HCT116 (cell line): ENCODE measurements around the gene PPFIBP1. TPM values are rescaled to one million over a fixed set of nuclear protein-coding genes. Genes with fewer than 3 reads are reported as not detected.

Source experiments
- ATAC-seq: fragments of 200-7000 bp; cut with Tn5 transposase; 2 replicates; pipeline ENCODE4 v1.9.1; 2020; ENCODE audit warnings: mild to moderate bottlenecking, moderate library complexity
- BruUV-seq: library from RNA; stranded (reverse); fragments of 400-500 nt; replicated peaks from 2 replicates; lab custom pipeline; 2021; lab: Mats Ljungman, UMichigan
- CTCF ChIA-PET: fragments of 300-600 bp; sonication (Branson Sonifier 250); formaldehyde crosslinking; loops from one replicate; lab custom pipeline; 2021; ENCODE audit warnings: antibody characterized with exemption; lab: Charles Lee
- POLR2A ChIA-PET: fragments of 300-600, 350-600 bp; sonication (Branson Sonifier 250); formaldehyde crosslinking; loops from one replicate; lab custom pipeline; 2021; ENCODE audit warnings: antibody characterized with exemption; lab: Charles Lee
- RAD21 ChIA-PET, 2 experiments: fragments of 300-600 bp; sonication (Branson Sonifier 250); formaldehyde crosslinking; loops; one replicate each; lab custom pipeline; 2023; ENCODE audit warnings: low total read pairs in 2 of 2; ENCODE audit not compliant: uncharacterized antibody in 2 of 2, unreplicated experiment in 2 of 2, low non-redundant PET in 1 of 2; lab: Charles Lee
- DNase-seq: peaks from one replicate; pipeline ENCODE4 v3.0.0-alpha.2; 2010; ENCODE audit warnings: low read depth, low spot score
- H2AFZ ChIP-seq: fragments of 200-600 bp; shearing (Covaris generic), sonication (generic); 2 replicates; pipeline ENCODE4 v1.6.1; 2017; ENCODE audit warnings: low read depth, mixed run types, mixed read lengths, antibody characterized with exemption, low read length; ENCODE audit not compliant: poor library complexity, severe bottlenecking
- H3K27ac ChIP-seq: 2 replicates; pipeline ENCODE4 v1.5.1; 2012; ENCODE audit warnings: low read depth, low read length
- H3K27me3 ChIP-seq: fragments of 200-600 bp; sonication (generic); 2 replicates; pipeline ENCODE4 v1.6.1; 2016; ENCODE audit warnings: mixed run types, low read length, mixed read lengths; ENCODE audit not compliant: insufficient read depth
- H3K36me3 ChIP-seq, 2 experiments: fragments of 200-500 bp in 1 of 2; fragments of 200-600 bp in 1 of 2; sonication (Bioruptor generic) in 1 of 2; sonication (generic) in 1 of 2; 2 replicates each; pipeline versions ENCODE4 v1.5.1 to v1.6.1; 2014 to 2016; ENCODE audit warnings: low read length in 2 of 2, inconsistent platforms in 1 of 2, mixed read lengths in 1 of 2, mixed run types in 1 of 2; ENCODE audit not compliant: insufficient read depth in 2 of 2, control insufficient read depth in 1 of 2
- H3K4me1 ChIP-seq, 2 experiments: fragments of 200-600 bp in 1 of 2; sonication (generic) in 1 of 2; 2 replicates each; pipeline versions ENCODE4 v1.5.1 to v1.6.1; 2012 to 2017; ENCODE audit warnings: low read length in 2 of 2, inconsistent platforms in 1 of 2, mild to moderate bottlenecking in 1 of 2, mixed read lengths in 1 of 2, mixed run types in 1 of 2, moderate library complexity in 1 of 2; ENCODE audit not compliant: insufficient read depth in 2 of 2, control insufficient read depth in 1 of 2
- H3K4me2 ChIP-seq: fragments of 200-600 bp; sonication (generic); 2 replicates; pipeline ENCODE4 v1.6.1; 2017; ENCODE audit warnings: mixed run types, low read length, mixed read lengths
- H3K4me3 ChIP-seq, 2 experiments: fragments of 200-600 bp in 1 of 2; sonication (generic) in 1 of 2; replicated peaks in 1 of 2; 2 replicates each; pipeline ENCODE4 v1.5.1; 2011 to 2016; ENCODE audit warnings: low read length in 2 of 2, control low read depth in 1 of 2, low read depth in 1 of 2, mild to moderate bottlenecking in 1 of 2, mixed read lengths in 1 of 2, mixed run types in 1 of 2
- H3K79me2 ChIP-seq: fragments of 200-600 bp; sonication (generic); 2 replicates; pipeline ENCODE4 v1.6.1; 2017; ENCODE audit warnings: mild to moderate bottlenecking, mixed run types, low read length, moderate library complexity, mixed read lengths; ENCODE audit not compliant: insufficient read depth
- H3K9ac ChIP-seq: fragments of 200-600 bp; sonication (generic); 2 replicates; pipeline ENCODE4 v1.6.1; 2016; ENCODE audit warnings: low read length, mixed read lengths
- H3K9me2 ChIP-seq: fragments of 200-600 bp; sonication (generic), shearing (Covaris generic); 2 replicates; pipeline ENCODE4 v1.6.1; 2017; ENCODE audit warnings: mixed run types, mild to moderate bottlenecking, moderate library complexity; ENCODE audit not compliant: insufficient read depth
- H3K9me3 ChIP-seq, 2 experiments: fragments of 200-500 bp in 1 of 2; fragments of 200-600 bp in 1 of 2; sonication (Bioruptor generic) in 1 of 2; sonication (generic) in 1 of 2; 2 replicates each; pipeline ENCODE4 v1.6.1; 2014 to 2017; ENCODE audit warnings: low read length in 2 of 2, mixed read lengths in 2 of 2, inconsistent platforms in 1 of 2, low read depth in 1 of 2, mild to moderate bottlenecking in 1 of 2, mixed run types in 1 of 2, moderate library complexity in 1 of 2; ENCODE audit not compliant: control insufficient read depth in 1 of 2, insufficient read depth in 1 of 2
- H4K20me1 ChIP-seq: fragments of 200-600 bp; sonication (generic), shearing (Covaris generic); 2 replicates; pipeline ENCODE4 v1.6.1; 2017; ENCODE audit warnings: mixed run types, mild to moderate bottlenecking, moderate library complexity; ENCODE audit not compliant: insufficient read depth
- CBX3 ChIP-seq: IDR thresholded peaks from 2 replicates; pipeline ENCODE4 v1.6.1; 2012; ENCODE audit warnings: low read depth
- CEBPB ChIP-seq: IDR thresholded peaks from 2 replicates; pipeline ENCODE4 v1.6.1; 2012; ENCODE audit warnings: low read depth
- EGR1 ChIP-seq: IDR thresholded peaks from 2 replicates; pipeline ENCODE4 v1.6.1; 2012; ENCODE audit warnings: low read depth
- ELF1 ChIP-seq: IDR thresholded peaks from 2 replicates; pipeline ENCODE4 v1.6.1; 2012; ENCODE audit warnings: low read depth, borderline replicate concordance
- MAX ChIP-seq: IDR thresholded peaks from 2 replicates; pipeline ENCODE4 v1.6.1; 2012
- POLR2AphosphoS5 ChIP-seq: IDR thresholded peaks from 2 replicates; pipeline ENCODE4 v1.6.1; 2011; ENCODE audit warnings: mild to moderate bottlenecking, low read depth, low read length, moderate library complexity
- REST ChIP-seq: IDR thresholded peaks from 2 replicates; pipeline ENCODE4 v1.6.1; 2012; ENCODE audit warnings: low read depth
- SIN3A ChIP-seq: IDR thresholded peaks from 2 replicates; pipeline ENCODE4 v1.6.1; 2012; ENCODE audit warnings: low read depth
- TCF7L2 ChIP-seq: IDR thresholded peaks from 2 replicates; pipeline ENCODE4 v1.7.0; 2011; ENCODE audit warnings: borderline replicate concordance, inconsistent platforms; ENCODE audit not compliant: insufficient read depth, insufficient read length; ENCODE audit errors: extremely low read depth
- YY1 ChIP-seq: IDR thresholded peaks from 2 replicates; pipeline ENCODE4 v1.6.1; 2011; ENCODE audit warnings: low read length, low read depth, moderate library complexity, mild to moderate bottlenecking; ENCODE audit not compliant: insufficient replicate concordance; ENCODE audit errors: extremely low read depth
- ZFX ChIP-seq: fragments of 450-650 bp; IDR thresholded peaks from 2 replicates; pipeline ENCODE4 v1.6.1; 2017
- ZNF274 ChIP-seq: fragments of 200-500 bp; sonication (Bioruptor generic); IDR thresholded peaks from 2 replicates; pipeline ENCODE4 v1.6.1; 2014; ENCODE audit warnings: mild to moderate bottlenecking, low read depth, low read length, inconsistent platforms
- intact Hi-C: fragments of 100-400 bp; cut with micrococcal nuclease; formaldehyde crosslinking; loops from 2 replicates; pipeline ENCODE4 v1.10.0; 2022
- total RNA-seq: library from RNA; stranded (reverse); gene quantifications from one replicate; pipeline ENCODE4 v1.2.1, GENCODE V29; 2021; ENCODE audit not compliant: unreplicated experiment
- TF ChIP-seq, protein P1 (sequence below): IDR thresholded peaks from 2 replicates; pipeline ENCODE4 v1.6.1; 2011; ENCODE audit warnings: mild to moderate bottlenecking, low read length, moderate library complexity; ENCODE audit not compliant: insufficient replicate concordance; ENCODE audit errors: extremely low read depth
- TF ChIP-seq, protein P2 (sequence below), 3 experiments: fragments of 200-600 bp in 1 of 3; sonication (generic) in 1 of 3; IDR thresholded peaks in 2 of 3; conservative IDR thresholded peaks in 1 of 3; 2 replicates each; pipeline ENCODE4 v1.5.1; 2012 to 2017; ENCODE audit warnings: low read depth in 2 of 3, low read length in 2 of 3, antibody characterized with exemption in 1 of 3, borderline replicate concordance in 1 of 3, control low read depth in 1 of 3, mild to moderate bottlenecking in 1 of 3, mixed read lengths in 1 of 3, mixed run types in 1 of 3, moderate library complexity in 1 of 3; ENCODE audit not compliant: insufficient read depth in 1 of 3

The PPFIBP1 gene
- total RNA-seq, 1 experiment from 2014 or later = 102 TPM

GRCh38 chr12:27539191-27539631 lies 15.2 kb downstream of the PPFIBP1 start:
- Histone ChIP-seq H3K27me3 (no peaks in the 10 kb centered on the region), H3K4me3 (no peak overlapping the region), H3K27ac (no peak overlapping the region), H3K4me1 (peaks cover 15 to 25% of the 10 kb centered on the region in 2 experiments), H3K79me2 (peaks cover 94% of the 10 kb centered on the region), H3K9ac (no peak overlapping the region), H3K4me2 (no peak overlapping the region), H2AFZ (no peak overlapping the region), H4K20me1 (no peaks in the 10 kb centered on the region), H3K9me2 (no peaks in the 10 kb centered on the region), H3K9me3 (no peaks in the 10 kb centered on the region), H3K36me3 (no peaks in the 10 kb centered on the region)
- intact Hi-C loops = no loop called here
- ATAC-seq (no peak), DNase-seq (no peak)
- RAD21 ChIA-PET = no interaction called here
- TF ChIP-seq MAX = no peak
- no peak for TF ChIP-seq TCF7L2
- TF ChIP-seq EGR1 = no peak
- TF ChIP-seq, protein P1, sequence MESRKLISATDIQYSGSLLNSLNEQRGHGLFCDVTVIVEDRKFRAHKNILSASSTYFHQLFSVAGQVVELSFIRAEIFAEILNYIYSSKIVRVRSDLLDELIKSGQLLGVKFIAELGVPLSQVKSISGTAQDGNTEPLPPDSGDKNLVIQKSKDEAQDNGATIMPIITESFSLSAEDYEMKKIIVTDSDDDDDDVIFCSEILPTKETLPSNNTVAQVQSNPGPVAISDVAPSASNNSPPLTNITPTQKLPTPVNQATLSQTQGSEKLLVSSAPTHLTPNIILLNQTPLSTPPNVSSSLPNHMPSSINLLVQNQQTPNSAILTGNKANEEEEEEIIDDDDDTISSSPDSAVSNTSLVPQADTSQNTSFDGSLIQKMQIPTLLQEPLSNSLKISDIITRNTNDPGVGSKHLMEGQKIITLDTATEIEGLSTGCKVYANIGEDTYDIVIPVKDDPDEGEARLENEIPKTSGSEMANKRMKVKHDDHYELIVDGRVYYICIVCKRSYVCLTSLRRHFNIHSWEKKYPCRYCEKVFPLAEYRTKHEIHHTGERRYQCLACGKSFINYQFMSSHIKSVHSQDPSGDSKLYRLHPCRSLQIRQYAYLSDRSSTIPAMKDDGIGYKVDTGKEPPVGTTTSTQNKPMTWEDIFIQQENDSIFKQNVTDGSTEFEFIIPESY = no peak
- TF ChIP-seq ZFX = no peak
- no peak for TF ChIP-seq CEBPB
- no peak for TF ChIP-seq YY1
- no peak for TF ChIP-seq CBX3
- no peak for TF ChIP-seq ELF1
- no peak for TF ChIP-seq SIN3A
- TF ChIP-seq POLR2AphosphoS5 = no peak
- TF ChIP-seq REST = no peak
- no peak for TF ChIP-seq ZNF274
- TF ChIP-seq, protein P2, sequence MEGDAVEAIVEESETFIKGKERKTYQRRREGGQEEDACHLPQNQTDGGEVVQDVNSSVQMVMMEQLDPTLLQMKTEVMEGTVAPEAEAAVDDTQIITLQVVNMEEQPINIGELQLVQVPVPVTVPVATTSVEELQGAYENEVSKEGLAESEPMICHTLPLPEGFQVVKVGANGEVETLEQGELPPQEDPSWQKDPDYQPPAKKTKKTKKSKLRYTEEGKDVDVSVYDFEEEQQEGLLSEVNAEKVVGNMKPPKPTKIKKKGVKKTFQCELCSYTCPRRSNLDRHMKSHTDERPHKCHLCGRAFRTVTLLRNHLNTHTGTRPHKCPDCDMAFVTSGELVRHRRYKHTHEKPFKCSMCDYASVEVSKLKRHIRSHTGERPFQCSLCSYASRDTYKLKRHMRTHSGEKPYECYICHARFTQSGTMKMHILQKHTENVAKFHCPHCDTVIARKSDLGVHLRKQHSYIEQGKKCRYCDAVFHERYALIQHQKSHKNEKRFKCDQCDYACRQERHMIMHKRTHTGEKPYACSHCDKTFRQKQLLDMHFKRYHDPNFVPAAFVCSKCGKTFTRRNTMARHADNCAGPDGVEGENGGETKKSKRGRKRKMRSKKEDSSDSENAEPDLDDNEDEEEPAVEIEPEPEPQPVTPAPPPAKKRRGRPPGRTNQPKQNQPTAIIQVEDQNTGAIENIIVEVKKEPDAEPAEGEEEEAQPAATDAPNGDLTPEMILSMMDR (IDR thresholded peaks at IDR 0.05 in 2 of 3, conservative IDR thresholded peaks at IDR 0.05 in 1 of 3; ENCODE audit: borderline replicate concordance in 1 of 3, insufficient read depth in 1 of 3, low read depth in 2 of 3, low read length in 2 of 3) = no peak
- CTCF ChIA-PET = no interaction called here
- POLR2A ChIA-PET = no interaction called here
- no TSS peak for BruUV-seq
